ENCODE measurements around the gene PELI2. TPM values are rescaled to one million over a fixed set of nuclear protein-coding genes. Genes with fewer than 3 reads are reported as not detected.

PELI2 gene
- total and polyA plus RNA-seq, 2 experiments from 2014 or later: 8.0 to 24.5 TPM

DNA sequence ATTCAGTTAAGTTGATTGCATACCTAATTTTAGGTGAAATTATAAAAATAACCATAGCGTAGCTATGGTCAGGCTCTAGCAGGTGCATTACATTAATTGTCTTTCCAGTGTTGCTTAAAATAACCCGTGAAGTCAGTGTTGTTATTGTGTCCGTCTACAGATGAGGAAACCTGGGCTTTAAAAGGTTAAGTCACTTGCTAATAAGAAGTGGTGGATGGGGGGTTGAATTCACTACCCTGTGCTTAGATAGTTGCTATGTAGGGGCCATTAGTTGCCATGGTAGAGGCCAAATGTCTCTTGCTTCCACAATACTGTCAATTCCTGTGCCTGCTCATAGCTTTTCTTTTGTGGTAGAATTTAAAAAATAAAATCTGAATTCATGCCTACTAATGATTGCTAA, 174.8 kb downstream of the PELI2 start (continued):
- no peak for TF ChIP-seq EZH2 (IDR thresholded peaks at IDR 0.05; ENCODE audit: low read depth, unreplicated experiment)
- no peak for TF ChIP-seq CREB1 (CRISPR knock-in tag; IDR thresholded peaks at IDR 0.05; ENCODE audit: low read depth)
- TF ChIP-seq, protein P1, sequence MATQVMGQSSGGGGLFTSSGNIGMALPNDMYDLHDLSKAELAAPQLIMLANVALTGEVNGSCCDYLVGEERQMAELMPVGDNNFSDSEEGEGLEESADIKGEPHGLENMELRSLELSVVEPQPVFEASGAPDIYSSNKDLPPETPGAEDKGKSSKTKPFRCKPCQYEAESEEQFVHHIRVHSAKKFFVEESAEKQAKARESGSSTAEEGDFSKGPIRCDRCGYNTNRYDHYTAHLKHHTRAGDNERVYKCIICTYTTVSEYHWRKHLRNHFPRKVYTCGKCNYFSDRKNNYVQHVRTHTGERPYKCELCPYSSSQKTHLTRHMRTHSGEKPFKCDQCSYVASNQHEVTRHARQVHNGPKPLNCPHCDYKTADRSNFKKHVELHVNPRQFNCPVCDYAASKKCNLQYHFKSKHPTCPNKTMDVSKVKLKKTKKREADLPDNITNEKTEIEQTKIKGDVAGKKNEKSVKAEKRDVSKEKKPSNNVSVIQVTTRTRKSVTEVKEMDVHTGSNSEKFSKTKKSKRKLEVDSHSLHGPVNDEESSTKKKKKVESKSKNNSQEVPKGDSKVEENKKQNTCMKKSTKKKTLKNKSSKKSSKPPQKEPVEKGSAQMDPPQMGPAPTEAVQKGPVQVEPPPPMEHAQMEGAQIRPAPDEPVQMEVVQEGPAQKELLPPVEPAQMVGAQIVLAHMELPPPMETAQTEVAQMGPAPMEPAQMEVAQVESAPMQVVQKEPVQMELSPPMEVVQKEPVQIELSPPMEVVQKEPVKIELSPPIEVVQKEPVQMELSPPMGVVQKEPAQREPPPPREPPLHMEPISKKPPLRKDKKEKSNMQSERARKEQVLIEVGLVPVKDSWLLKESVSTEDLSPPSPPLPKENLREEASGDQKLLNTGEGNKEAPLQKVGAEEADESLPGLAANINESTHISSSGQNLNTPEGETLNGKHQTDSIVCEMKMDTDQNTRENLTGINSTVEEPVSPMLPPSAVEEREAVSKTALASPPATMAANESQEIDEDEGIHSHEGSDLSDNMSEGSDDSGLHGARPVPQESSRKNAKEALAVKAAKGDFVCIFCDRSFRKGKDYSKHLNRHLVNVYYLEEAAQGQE (IDR thresholded peaks at IDR 0.05; ENCODE audit: unreplicated experiment): no peak
- TF ChIP-seq, protein P2, sequence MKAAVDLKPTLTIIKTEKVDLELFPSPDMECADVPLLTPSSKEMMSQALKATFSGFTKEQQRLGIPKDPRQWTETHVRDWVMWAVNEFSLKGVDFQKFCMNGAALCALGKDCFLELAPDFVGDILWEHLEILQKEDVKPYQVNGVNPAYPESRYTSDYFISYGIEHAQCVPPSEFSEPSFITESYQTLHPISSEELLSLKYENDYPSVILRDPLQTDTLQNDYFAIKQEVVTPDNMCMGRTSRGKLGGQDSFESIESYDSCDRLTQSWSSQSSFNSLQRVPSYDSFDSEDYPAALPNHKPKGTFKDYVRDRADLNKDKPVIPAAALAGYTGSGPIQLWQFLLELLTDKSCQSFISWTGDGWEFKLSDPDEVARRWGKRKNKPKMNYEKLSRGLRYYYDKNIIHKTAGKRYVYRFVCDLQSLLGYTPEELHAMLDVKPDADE (IDR thresholded peaks at IDR 0.05): no peak

DNA sequence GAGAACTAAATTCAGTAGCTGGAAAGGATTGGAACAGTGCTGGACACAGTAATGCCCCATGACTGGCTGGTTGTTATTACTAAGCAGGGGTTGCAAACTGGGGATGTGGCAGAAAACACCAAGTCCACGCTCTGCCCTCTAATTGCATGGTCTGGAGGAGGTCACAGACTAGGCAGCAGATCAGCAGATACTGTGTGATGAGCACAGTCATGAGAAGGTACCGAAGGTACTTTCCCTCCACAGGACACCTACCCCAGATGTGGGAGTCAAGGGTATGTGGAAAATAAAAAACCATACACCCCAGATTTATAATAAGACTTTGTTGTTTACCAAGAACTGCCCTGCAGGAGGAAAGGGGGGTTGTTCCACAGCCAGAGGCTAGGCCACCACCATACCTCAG, 175.3 kb downstream of the PELI2 start:
- Histone ChIP-seq H3K27ac (ENCODE audit: low read depth) (no peak overlapping the region), H3K4me1 (ENCODE audit: insufficient read depth) (no peaks in the 10 kb centered on the region), H2AFZ (no peak overlapping the region), H3K27me3 (ENCODE audit: insufficient read depth) (no peaks in the 10 kb centered on the region), H3K4me3 (no peak overlapping the region), H3F3A (replicated peaks; ENCODE audit: low read depth) (no peaks in the 10 kb centered on the region), H3K4me2 (no peak overlapping the region), H4K20me1 (replicated peaks; ENCODE audit: insufficient read depth) (peaks cover 8% of the 10 kb centered on the region; the same call in 1 of the 2 replicates), H3K9me2 (ENCODE audit: insufficient read depth) (no peaks in the 10 kb centered on the region), H3K79me2 (replicated peaks; ENCODE audit: insufficient read depth) (no peaks in the 10 kb centered on the region), H3K36me3 (ENCODE audit: insufficient read depth) (no peaks in the 10 kb centered on the region)
- Mint-ChIP-seq H3K27ac (no peak overlapping the region; the same call in 1 of the 2 replicates), H3K9me3 (no peaks in the 10 kb centered on the region), H3K36me3 (ENCODE audit: low read depth) (peaks cover under 1% of the 10 kb centered on the region), H3K27me3 (ENCODE audit: insufficient read depth, low read depth, poor library complexity) (no peaks in the 10 kb centered on the region), H3K4me1 (no peaks in the 10 kb centered on the region; the same call in 2 of the 3 replicates), H3K4me3 (no peak overlapping the region)
- no peak for ATAC-seq
- no peak for DNase-seq (ENCODE audit: low spot score)
- TF ChIP-seq POLR2AphosphoS5 (IDR thresholded peaks at IDR 0.05; ENCODE audit: low read depth): no peak
- TF ChIP-seq, protein P3, sequence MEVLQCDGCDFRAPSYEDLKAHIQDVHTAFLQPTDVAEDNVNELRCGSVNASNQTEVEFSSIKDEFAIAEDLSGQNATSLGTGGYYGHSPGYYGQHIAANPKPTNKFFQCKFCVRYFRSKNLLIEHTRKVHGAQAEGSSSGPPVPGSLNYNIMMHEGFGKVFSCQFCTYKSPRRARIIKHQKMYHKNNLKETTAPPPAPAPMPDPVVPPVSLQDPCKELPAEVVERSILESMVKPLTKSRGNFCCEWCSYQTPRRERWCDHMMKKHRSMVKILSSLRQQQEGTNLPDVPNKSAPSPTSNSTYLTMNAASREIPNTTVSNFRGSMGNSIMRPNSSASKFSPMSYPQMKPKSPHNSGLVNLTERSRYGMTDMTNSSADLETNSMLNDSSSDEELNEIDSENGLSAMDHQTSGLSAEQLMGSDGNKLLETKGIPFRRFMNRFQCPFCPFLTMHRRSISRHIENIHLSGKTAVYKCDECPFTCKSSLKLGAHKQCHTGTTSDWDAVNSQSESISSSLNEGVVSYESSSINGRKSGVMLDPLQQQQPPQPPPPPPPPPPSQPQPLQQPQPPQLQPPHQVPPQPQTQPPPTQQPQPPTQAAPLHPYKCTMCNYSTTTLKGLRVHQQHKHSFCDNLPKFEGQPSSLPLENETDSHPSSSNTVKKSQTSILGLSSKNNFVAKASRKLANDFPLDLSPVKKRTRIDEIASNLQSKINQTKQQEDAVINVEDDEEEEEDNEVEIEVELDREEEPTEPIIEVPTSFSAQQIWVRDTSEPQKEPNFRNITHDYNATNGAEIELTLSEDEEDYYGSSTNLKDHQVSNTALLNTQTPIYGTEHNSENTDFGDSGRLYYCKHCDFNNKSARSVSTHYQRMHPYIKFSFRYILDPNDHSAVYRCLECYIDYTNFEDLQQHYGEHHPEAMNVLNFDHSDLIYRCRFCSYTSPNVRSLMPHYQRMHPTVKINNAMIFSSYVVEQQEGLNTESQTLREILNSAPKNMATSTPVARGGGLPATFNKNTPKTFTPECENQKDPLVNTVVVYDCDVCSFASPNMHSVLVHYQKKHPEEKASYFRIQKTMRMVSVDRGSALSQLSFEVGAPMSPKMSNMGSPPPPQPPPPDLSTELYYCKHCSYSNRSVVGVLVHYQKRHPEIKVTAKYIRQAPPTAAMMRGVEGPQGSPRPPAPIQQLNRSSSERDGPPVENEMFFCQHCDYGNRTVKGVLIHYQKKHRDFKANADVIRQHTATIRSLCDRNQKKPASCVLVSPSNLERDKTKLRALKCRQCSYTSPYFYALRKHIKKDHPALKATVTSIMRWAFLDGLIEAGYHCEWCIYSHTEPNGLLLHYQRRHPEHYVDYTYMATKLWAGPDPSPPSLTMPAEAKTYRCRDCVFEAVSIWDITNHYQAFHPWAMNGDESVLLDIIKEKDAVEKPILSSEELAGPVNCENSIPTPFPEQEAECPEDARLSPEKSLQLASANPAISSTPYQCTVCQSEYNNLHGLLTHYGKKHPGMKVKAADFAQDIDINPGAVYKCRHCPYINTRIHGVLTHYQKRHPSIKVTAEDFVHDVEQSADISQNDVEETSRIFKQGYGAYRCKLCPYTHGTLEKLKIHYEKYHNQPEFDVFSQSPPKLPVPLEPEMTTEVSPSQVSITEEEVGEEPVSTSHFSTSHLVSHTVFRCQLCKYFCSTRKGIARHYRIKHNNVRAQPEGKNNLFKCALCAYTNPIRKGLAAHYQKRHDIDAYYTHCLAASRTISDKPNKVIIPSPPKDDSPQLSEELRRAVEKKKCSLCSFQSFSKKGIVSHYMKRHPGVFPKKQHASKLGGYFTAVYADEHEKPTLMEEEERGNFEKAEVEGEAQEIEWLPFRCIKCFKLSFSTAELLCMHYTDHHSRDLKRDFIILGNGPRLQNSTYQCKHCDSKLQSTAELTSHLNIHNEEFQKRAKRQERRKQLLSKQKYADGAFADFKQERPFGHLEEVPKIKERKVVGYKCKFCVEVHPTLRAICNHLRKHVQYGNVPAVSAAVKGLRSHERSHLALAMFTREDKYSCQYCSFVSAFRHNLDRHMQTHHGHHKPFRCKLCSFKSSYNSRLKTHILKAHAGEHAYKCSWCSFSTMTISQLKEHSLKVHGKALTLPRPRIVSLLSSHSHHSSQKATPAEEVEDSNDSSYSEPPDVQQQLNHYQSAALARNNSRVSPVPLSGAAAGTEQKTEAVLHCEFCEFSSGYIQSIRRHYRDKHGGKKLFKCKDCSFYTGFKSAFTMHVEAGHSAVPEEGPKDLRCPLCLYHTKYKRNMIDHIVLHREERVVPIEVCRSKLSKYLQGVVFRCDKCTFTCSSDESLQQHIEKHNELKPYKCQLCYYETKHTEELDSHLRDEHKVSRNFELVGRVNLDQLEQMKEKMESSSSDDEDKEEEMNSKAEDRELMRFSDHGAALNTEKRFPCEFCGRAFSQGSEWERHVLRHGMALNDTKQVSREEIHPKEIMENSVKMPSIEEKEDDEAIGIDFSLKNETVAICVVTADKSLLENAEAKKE (CRISPR knock-in tag; IDR thresholded peaks at IDR 0.05): no peak
- TF ChIP-seq CREB1 (CRISPR knock-in tag; IDR thresholded peaks at IDR 0.05; ENCODE audit: low read depth): no peak
- TF ChIP-seq, protein P1 (IDR thresholded peaks at IDR 0.05; ENCODE audit: unreplicated experiment): no peak
- TF ChIP-seq ZNF114 (CRISPR knock-in tag; IDR thresholded peaks at IDR 0.05): no peak
- TF ChIP-seq NANOG (IDR thresholded peaks at IDR 0.05; ENCODE audit: borderline replicate concordance): no peak
- TF ChIP-seq STAT1 (IDR thresholded peaks at IDR 0.05; ENCODE audit: unreplicated experiment): no peak
- no peak for TF ChIP-seq EZH2phosphoT487 (IDR thresholded peaks at IDR 0.05; ENCODE audit: unreplicated experiment)
- no peak for TF ChIP-seq JUNB (IDR thresholded peaks at IDR 0.05; ENCODE audit: unreplicated experiment)
- TF ChIP-seq EZH2 (IDR thresholded peaks at IDR 0.05; ENCODE audit: low read depth, unreplicated experiment): no peak

Data from GM23338 (cell line).